ENCODE results near the gene CWC15. TPM values are rescaled to one million over a fixed set of nuclear protein-coding genes. Genes with fewer than 3 reads are reported as not detected.
"Not testable (repeated sequence)": the region's sequence is repeated elsewhere in the genome, so short reads cannot be mapped to it uniquely, and the experiment has no call there.

The CWC15 gene
- total RNA-seq, 6 donors from 2014 or later, result 23.0 to 55.5 (median 42.6) TPM

DNA sequence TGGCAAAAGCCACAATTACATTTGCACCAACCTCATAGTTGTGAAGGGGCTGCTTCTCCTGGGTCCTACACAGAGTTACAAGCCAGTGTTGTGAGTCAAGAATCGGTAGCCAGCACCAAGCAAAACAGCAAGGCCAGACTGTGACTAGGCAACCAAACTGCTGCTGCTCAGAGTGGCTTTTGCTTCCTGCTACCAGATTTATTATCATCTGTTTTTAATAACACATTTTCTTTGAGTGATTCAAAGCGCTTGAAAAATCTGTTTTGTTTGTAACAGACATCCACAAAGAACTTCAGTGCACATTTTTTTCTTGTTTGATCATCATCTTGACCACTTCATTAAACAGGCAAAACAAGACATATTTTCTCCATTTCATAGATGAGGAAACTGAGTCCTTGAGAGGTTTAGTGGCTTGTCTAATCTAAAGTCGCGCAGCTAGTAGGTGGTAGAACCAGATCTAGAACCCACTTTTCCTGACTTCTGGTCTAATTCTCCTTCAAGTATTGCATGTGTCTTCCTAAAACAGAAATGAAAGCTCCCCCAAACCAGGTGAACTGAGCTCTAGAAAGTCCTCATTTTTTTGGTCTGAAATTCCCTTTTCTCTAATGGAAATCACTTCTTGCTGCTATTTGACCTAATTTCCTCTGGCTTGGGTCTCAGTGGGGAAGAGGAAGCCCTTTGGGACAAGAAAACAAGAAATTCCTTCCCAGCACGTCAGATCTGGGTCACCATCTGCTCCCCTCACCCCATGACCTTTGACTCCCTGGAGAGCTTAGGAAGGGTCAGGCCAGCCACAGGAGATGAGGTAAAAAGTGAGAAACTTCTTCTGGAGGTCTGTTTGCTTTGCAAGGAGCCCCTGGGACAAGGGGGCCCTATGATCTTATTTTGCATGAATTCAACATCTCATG lies 39.9 kb downstream of the CWC15 start:
- H3K36me3 ChIP-seq, result no peaks in the 10 kb centered on the region
- WGBS, 2 donors, result 46 to 52% methylated on average over 5 of the region's 5 CpGs
- no peak for DNase-seq
- H3K27ac ChIP-seq, result peak overlapping the region in 3 of 4 donors; percentile 42 to 61 (median 52)
- H3K4me3 ChIP-seq, result no peak overlapping the region
- H3K27me3 ChIP-seq, result no peaks in the 10 kb centered on the region
- TF ChIP-seq CTCF (IDR thresholded peaks at IDR 0.05) (no peak), POLR2AphosphoS5 (IDR thresholded peaks at IDR 0.05) (peak in 1 of 2 donors; percentile 9)
- H3K4me1 ChIP-seq, result peaks cover 3 to 30% (median 10%) of the 10 kb centered on the region in 4 donors
- H3K9me3 ChIP-seq, result no peaks in the 10 kb centered on the region
- peak in 1 of 2 donors; percentile 91 for ATAC-seq (ENCODE audit: low FRiP score in 2 of 2)

GRCh38 chr11:94932503-94932902 lies 40.9 kb downstream of the CWC15 start:
- H3K9me3 ChIP-seq, result no peaks in the 10 kb centered on the region
- 93 to 98% methylated on average over 5 of the region's 5 CpGs for WGBS, 2 donors
- TF ChIP-seq EP300 (IDR thresholded peaks at IDR 0.05) (no peak), POLR2AphosphoS5 (IDR thresholded peaks at IDR 0.05) (no peak), CTCF (IDR thresholded peaks at IDR 0.05) (no peak), POLR2A (IDR thresholded peaks at IDR 0.05) (no peak)
- ATAC-seq (ENCODE audit: low FRiP score in 2 of 2), result no peak
- no peak for DNase-seq
- H3K27ac ChIP-seq, result no peak overlapping the region
- no peaks in the 10 kb centered on the region for H3K27me3 ChIP-seq
- no peaks in the 10 kb centered on the region for H3K36me3 ChIP-seq
- H3K4me3 ChIP-seq, result no peak overlapping the region
- H3K4me1 ChIP-seq, result peaks cover 7 to 35% (median 19%) of the 10 kb centered on the region in 4 donors

GRCh38 chr11:94932072-94932471 lies 41.3 kb downstream of the CWC15 start:
- H3K27me3 ChIP-seq, H3K27ac ChIP-seq, H3K4me3 ChIP-seq: not testable (repeated sequence)

DNA sequence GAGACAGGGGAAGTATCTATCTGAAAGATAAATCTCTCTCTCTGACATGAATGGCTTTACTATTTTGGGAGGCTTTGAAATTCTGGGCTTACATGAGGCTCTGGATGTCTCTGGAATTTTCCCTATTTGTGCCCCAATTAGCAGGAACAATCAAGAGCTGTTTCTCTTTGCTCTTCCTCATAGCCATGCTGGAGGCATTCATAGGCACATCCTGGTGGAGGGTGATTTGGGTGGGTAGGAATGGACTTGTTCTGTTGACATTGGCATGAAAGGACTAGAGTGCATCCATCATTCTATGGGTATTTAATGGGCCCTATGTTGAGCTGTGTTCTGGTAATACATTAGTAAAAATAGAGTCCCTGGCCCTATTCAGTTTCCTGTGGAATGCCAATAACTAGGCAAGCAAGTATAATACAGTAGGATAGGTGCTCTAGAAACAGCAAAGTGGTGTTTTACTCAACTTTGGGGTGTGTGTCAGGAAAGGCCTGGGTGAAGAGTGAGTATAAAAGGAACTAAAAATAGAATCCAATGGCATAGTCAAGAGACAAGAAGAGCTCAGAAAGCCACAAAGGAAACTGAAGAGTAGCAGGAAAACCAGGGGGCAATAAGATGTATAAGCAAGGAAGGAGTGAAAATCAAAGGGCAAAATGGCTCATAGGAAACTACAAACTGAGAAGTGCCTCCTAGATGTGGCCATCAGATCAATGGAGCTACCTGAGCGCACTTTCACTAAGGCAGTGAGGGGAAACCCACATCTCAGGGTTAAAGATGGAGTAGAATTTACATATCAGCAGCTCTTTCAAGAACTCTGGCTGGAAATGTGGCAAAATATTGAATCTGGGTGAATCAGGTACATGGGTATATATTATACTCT lies 45.0 kb downstream of the CWC15 start:
- TF ChIP-seq CTCF (IDR thresholded peaks at IDR 0.05) (no peak), POLR2AphosphoS5 (IDR thresholded peaks at IDR 0.05) (no peak), POLR2A (IDR thresholded peaks at IDR 0.05) (no peak), EP300 (IDR thresholded peaks at IDR 0.05) (no peak)
- Histone ChIP-seq H3K27ac (peak overlapping the region; percentile 65 to 88 (median 72)), H3K4me1 (peaks cover 29 to 44% (median 40%) of the 10 kb centered on the region in 4 donors), H3K36me3 (no peaks in the 10 kb centered on the region), H3K9me3 (no peaks in the 10 kb centered on the region), H3K4me3 (no peak overlapping the region), H3K27me3 (no peaks in the 10 kb centered on the region)
- WGBS, 2 donors, result 100% methylated on average over 1 of the region's 1 CpG
- no peak for ATAC-seq (ENCODE audit: low FRiP score in 2 of 2)
- no peak for DNase-seq

More at GRCh38 chr11:94932072-94932471, 41.3 kb downstream of the CWC15 start:
- not testable (repeated sequence) for H3K9me3 ChIP-seq; H3K36me3 ChIP-seq; ATAC-seq (ENCODE audit: low FRiP score in 2 of 2); DNase-seq
- peaks cover 12 to 39% (median 23%) of the 10 kb centered on the region in 4 donors for H3K4me1 ChIP-seq

DNA sequence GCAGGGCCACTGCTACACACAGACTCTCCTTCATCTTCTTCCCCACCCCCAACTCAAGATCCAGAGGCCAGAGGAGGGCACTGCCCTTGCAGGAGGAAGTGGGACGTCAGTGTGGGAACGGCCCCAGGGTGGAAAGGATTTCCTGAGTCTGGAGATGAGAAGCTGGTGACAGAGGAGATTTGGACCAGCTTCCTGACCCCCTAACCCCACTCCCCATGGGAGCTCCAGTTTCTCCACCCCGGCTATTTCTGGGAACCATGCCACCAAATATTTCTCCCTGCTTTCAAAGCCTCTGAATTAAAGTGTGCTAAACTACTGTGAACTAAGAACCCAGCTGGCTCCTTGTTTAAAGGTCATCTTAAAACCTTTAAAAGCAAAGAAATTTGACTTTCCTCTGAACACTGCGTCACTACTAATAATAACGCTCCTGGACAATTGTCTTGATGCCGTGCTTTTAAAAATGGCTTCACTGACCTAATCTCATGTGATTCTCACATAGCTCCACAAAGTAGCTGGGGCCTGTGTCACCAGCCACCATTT lies 46.6 kb downstream of the CWC15 start:
- H3K9me3 ChIP-seq, result no peaks in the 10 kb centered on the region
- DNase-seq (peak in 1 of 2 donors; percentile 46), ATAC-seq (ENCODE audit: low FRiP score in 2 of 2) (peak; percentile 84)
- no peaks in the 10 kb centered on the region for H3K27me3 ChIP-seq
- H3K4me3 ChIP-seq, result no peak overlapping the region
- no peaks in the 10 kb centered on the region for H3K36me3 ChIP-seq
- H3K4me1 ChIP-seq, result peaks cover 29 to 44% (median 40%) of the 10 kb centered on the region in 4 donors
- peak overlapping the region; percentile 65 to 88 (median 72) for H3K27ac ChIP-seq
- TF ChIP-seq POLR2A (IDR thresholded peaks at IDR 0.05) (no peak), EP300 (IDR thresholded peaks at IDR 0.05) (peak in 2 of 4 donors; percentile 57 to 60), POLR2AphosphoS5 (IDR thresholded peaks at IDR 0.05) (peak; percentile 43 to 70), CTCF (IDR thresholded peaks at IDR 0.05) (no peak)
- 17 to 18% methylated on average over 6 of the region's 6 CpGs for whole genome bisulfite sequencing, 2 donors

Data from upper lobe of left lung (tissue), 6 donors.